ENCODE measurements around the gene RINL. TPM values are rescaled to one million over a fixed set of nuclear protein-coding genes. Genes with fewer than 3 reads are reported as not detected.

Gene RINL
- total and polyA plus RNA-seq, 2 of the 8 experiments (the other 6 are each of a cell fraction or from before 2014, with no cell fraction given) = 11.1 to 11.9 TPM

DNA sequence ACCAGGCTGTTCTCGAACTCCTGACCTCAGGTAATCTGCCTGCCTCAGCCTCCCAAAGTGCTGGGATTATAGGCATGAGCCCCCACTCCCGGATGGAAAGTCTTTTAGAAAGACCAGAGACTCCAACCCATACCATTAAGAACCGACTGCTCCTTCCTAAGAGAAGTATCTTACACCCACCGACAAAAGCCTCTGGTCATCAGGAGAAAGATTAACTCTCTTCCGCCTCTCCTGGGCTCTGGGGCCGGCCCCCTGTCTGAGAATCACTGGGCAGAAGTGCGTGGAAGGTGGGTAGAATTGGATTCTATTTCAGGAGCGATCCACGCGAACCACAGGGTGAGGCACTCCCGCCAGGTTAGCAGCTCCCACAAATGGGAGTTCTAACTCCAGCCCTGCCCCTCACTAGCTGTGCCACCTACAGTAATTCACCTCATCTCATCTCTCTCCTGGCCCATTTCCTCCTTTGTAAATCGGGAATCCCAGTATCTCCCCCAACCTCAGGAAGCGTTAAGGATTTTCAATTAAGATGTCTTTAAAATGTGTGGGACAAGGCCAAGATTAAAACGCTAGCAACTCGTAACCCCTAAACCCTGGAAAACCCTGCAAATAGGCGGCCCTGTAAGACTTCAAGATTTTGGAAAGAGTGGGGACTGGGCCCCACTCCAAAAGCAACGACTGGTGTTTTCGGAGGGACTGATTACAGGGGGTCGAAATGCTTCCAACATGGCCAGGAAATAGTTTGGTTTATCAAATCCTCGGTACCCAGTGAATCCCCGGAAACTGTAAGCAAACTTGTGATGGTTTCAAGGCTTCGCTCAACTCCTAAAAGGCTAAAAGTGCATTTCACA, 29.6 kb downstream of the RINL start:
- H3K27me3 ChIP-seq (replicated peaks in 1 of 4; ENCODE audit: control insufficient read depth in 3 of 4, extremely low read depth in 1 of 4, insufficient read depth in 3 of 4, low read length in 3 of 4) = no peaks in the 10 kb centered on the region; a peak in 1 of 7 replicates
- H3K36me3 ChIP-seq (ENCODE audit: control insufficient read depth in 2 of 4, insufficient read depth in 4 of 4, low read length in 3 of 4) = peaks cover 33 to 54% (median 43%) of the 10 kb centered on the region in 4 experiments
- POLR2A ChIA-PET (ENCODE audit: partially characterized antibody) = interaction anchor here (0.7 to 8.3 kb wide), 44 partner anchors 11 to 398 kb away, joined by 3 to 376 read pairs (median 4); partner anchors contain the start of genes CCER2, ECH1, EIF3K and LGALS7B
- no peak overlapping the region for H2BK20ac ChIP-seq (ENCODE audit: low read length)
- peaks cover 22% of the 10 kb centered on the region for H3K23me2 ChIP-seq (ENCODE audit: low read depth, low read length)
- peak overlapping the region; percentile 91 for H2AK5ac ChIP-seq (ENCODE audit: low read depth, low read length)
- H2BK15ac ChIP-seq (ENCODE audit: low read length) = 0 out of 2 replicates have a peak overlapping the region, but pooled peaks have one; percentile 72
- peak overlapping the region; percentile 85 for H3K56ac ChIP-seq (replicated peaks; ENCODE audit: insufficient read length, low read depth, low read length)
- FAIRE-seq (no peak), DNase-seq (ENCODE audit: low read depth in 1 of 2, low spot score in 2 of 2) (no peak)
- H2BK120ac ChIP-seq (replicated peaks; ENCODE audit: low read depth, low read length) = peak overlapping the region; percentile 35
- peak overlapping the region; percentile 83 for H4K91ac ChIP-seq (replicated peaks; ENCODE audit: insufficient read length, low read length)
- H2BK5ac ChIP-seq (ENCODE audit: low read depth, low read length) = peak overlapping the region; percentile 82
- H3K9ac ChIP-seq (replicated peaks in 1 of 4; ENCODE audit: extremely low read depth in 1 of 4, low read depth in 3 of 4, low read length in 3 of 4) = peak overlapping the region; percentile 96 to 100 (median 97)
- peak overlapping the region; percentile 0 for H4K5ac ChIP-seq (ENCODE audit: insufficient read length, low read depth, low read length)
- peak overlapping the region; percentile 44 for H3K18ac ChIP-seq (ENCODE audit: extremely low read depth, low read length)
- H4K20me1 ChIP-seq (replicated peaks in 1 of 2; ENCODE audit: control insufficient read depth in 1 of 2, insufficient read depth in 2 of 2, low read length in 2 of 2) = peaks cover 20 to 30% of the 10 kb centered on the region in 2 experiments
- H3K14ac ChIP-seq (ENCODE audit: insufficient read length) = no peak overlapping the region
- peak overlapping the region; percentile 96 to 98 for H3K4me2 ChIP-seq (ENCODE audit: insufficient read depth in 1 of 2, low read depth in 2 of 2, low read length in 2 of 2)
- 0 out of 2 replicates have a peak overlapping the region, but pooled peaks have one; percentile 27 for H2BK12ac ChIP-seq (ENCODE audit: low read depth, low read length)
- peaks cover 22 to 52% of the 10 kb centered on the region in 2 experiments for H3K79me2 ChIP-seq (ENCODE audit: control insufficient read depth in 1 of 2, insufficient read depth in 2 of 2, low read length in 2 of 2)
- 36% methylated on average over 22 of the region's 22 CpGs; no CpG with 5 or more reads in 1 of the 2 experiments for WGBS, 2 experiments (ENCODE audit: extremely low coverage in 1 of 2, insufficient coverage in 1 of 2, insufficient read length in 1 of 2, insufficient replicate concordance in 2 of 2, low coverage in 1 of 2, low lambda C conversion rate in 2 of 2, missing lambda C conversion rate in 1 of 2)
- H3K23ac ChIP-seq (ENCODE audit: insufficient read length) = no peak overlapping the region
- H3K79me1 ChIP-seq (ENCODE audit: low read depth, low read length) = peaks cover 12% of the 10 kb centered on the region; the same call in 1 of the 2 replicates
- CTCF ChIA-PET (ENCODE audit: partially characterized antibody) = interaction anchor here (0.7 to 1.7 kb wide), 4 partner anchors 12 to 57 kb away, joined by 3 to 5 read pairs (median 4); no protein-coding TSS in a partner anchor
- peak overlapping the region; percentile 92 for H3K4ac ChIP-seq (replicated peaks; ENCODE audit: insufficient read length, low read depth, low read length)
- peak overlapping the region; percentile 80 to 97 (median 95) for H3K4me3 ChIP-seq (ENCODE audit: extremely low read depth in 1 of 4, insufficient read depth in 2 of 4, low read depth in 3 of 4, low read length in 4 of 4)
- no peak overlapping the region for H4K8ac ChIP-seq (ENCODE audit: extremely low read depth, insufficient read depth, low read length)
- peak overlapping the region; percentile 96 for H3K27ac ChIP-seq (ENCODE audit: low read depth, low read length)
- no peak overlapping the region for H2AFZ ChIP-seq (ENCODE audit: low read length)
- peaks cover 2 to 16% (median 11%) of the 10 kb centered on the region in 4 experiments for H3K4me1 ChIP-seq (replicated peaks in 1 of 4; ENCODE audit: control insufficient read depth in 3 of 4, insufficient read depth in 4 of 4, low read length in 3 of 4)
- no peaks in the 10 kb centered on the region for H3K9me3 ChIP-seq (ENCODE audit: insufficient read depth in 2 of 2, low read depth in 1 of 2, low read length in 1 of 2)
- no peak for TF ChIP-seq CHD1 (IDR thresholded peaks at IDR 0.05; ENCODE audit: low read depth, low read length)
- TF ChIP-seq KDM1A (IDR thresholded peaks at IDR 0.05; ENCODE audit: borderline replicate concordance, low read length) = no peak
- TF ChIP-seq CHD2 (IDR thresholded peaks at IDR 0.05; ENCODE audit: low read length) = no peak
- TF ChIP-seq, protein P1, sequence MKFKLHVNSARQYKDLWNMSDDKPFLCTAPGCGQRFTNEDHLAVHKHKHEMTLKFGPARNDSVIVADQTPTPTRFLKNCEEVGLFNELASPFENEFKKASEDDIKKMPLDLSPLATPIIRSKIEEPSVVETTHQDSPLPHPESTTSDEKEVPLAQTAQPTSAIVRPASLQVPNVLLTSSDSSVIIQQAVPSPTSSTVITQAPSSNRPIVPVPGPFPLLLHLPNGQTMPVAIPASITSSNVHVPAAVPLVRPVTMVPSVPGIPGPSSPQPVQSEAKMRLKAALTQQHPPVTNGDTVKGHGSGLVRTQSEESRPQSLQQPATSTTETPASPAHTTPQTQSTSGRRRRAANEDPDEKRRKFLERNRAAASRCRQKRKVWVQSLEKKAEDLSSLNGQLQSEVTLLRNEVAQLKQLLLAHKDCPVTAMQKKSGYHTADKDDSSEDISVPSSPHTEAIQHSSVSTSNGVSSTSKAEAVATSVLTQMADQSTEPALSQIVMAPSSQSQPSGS (IDR thresholded peaks at IDR 0.05; ENCODE audit: low read length) = peak; percentile 38; the same call in 1 of the 2 replicates
- no peak for TF ChIP-seq FOSL1 (IDR thresholded peaks at IDR 0.05; ENCODE audit: insufficient read depth, low read depth, low read length)
- TF ChIP-seq RNF2 (IDR thresholded peaks at IDR 0.05; ENCODE audit: borderline replicate concordance, low read depth, low read length, missing control alignments, poor library complexity, severe bottlenecking) = no peak
- no peak for TF ChIP-seq HDAC6 (IDR thresholded peaks at IDR 0.05; ENCODE audit: low read depth, low read length)
- no peak for TF ChIP-seq TCF12 (IDR thresholded peaks at IDR 0.05; ENCODE audit: low read depth, low read length)

Data from H1 (cell line).